GM18505 (cell line): Measurements from ENCODE around the gene ATP5PB.

ENCODE experiments used
- ATAC-seq: cut with Tn5 transposase; IDR thresholded peaks from one replicate; pipeline ENCODE4 v1.9.1; 2021; ENCODE audit not compliant: unreplicated experiment
- POLR2A ChIP-seq: IDR thresholded peaks from 4 replicates; pipeline ENCODE4 v1.6.1; 2011; ENCODE audit warnings: borderline replicate concordance; ENCODE audit not compliant: insufficient read depth, insufficient read length; ENCODE audit errors: extremely low read depth

Gene ATP5PB

GRCh38 chr1:111448918-111449702 lies at the start of gene ATP5PB, which contains the start of gene WDR77:
ATP5PB (plus strand) TSS chr1:111449464; CDS start chr1:111449542, 78 bp downstream.
WDR77 (minus strand) TSS chr1:111449256; CDS start chr1:111449169, 87 bp downstream.
- ATAC-seq = peak; percentile 94
- peak; percentile 70 for TF ChIP-seq POLR2A

DNA sequence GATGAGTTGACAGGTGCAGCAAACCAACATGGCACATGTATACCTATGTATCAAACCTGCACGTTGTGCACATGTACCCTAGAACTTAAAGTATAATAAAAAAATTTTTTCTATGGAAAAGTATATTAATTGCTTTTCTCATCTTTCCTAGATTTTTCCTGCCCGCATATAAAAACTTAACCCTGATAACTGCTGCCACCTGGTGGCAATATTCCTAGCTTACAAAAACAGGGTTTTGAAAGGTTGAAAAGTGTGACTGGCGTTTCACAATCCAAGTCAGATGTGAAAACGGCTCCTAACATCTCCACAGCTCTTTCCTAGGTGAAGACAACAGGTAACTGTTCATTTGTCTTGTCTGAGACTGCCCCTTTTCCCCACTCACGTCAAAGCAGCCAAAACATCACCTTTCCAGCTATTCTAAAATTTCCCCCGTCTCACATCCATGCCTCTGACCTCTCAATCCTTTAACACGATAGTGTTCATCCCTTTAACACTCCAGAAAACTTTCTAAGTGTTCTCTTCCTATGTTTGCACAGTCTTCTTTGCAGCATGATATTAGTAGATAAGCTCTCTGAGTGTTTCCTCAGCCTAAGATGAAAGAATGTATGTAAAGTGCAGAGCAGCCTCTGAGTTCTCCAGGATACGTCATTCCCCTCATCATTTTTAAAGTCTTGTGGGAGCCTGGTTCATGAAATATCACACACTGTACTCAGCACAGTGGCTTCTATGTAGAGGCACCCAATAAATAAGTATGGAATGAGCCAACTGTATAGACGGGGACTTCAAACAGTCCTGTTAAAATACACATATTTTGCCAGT lies 49.3 kb upstream of the ATP5PB start:
- ATAC-seq = no peak
- TF ChIP-seq POLR2A = no peak

DNA sequence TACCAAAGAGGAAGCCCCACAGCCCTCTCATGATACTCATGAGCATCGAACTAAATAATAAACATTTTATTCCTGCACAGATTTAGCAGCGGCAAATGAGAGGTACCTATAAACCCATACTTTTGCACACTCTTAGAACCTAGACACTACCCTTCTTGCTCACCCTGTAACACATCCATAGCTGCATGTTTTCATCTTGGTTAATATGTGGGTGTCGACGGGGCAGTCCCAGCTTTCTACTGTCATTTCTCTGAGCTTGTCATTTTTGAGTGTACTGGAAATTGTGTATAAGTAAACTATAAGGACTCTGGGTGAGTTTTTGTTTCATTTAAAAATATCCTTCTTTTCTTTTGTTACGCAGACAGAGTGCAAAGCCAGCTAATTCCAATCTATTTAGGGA lies 47.2 kb upstream of the ATP5PB start:
- ATAC-seq = no peak
- no peak for TF ChIP-seq POLR2A

- no peak for TF ChIP-seq POLR2A
- no peak for ATAC-seq
These were observed 44.7 kb upstream of the ATP5PB start for GRCh38 chr1:111404588-111404987.

- peak; percentile 79 for ATAC-seq
- TF ChIP-seq POLR2A = no peak
These were observed 42.9 kb upstream of the ATP5PB start for GRCh38 chr1:111406321-111406768.

DNA sequence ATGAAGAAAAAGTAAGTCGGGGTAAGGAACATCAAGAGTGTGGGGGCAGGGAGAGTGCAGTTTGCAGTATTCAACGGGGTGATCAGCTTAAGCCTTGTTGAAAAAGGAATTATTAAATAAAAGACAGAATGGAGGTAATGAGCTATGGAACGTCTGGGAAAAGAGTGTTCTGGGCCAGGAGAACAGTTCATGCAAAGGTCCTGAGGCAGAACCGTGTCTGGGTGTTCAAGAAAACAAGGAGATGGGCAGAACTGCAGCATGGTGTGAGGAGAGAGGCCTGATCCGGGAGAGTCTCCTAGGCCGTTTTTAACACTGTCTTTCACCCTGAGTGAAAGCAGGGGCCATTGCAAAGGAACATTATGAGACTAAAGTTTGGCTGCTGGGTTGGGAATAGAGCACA lies 42.0 kb upstream of the ATP5PB start:
- no peak for TF ChIP-seq POLR2A
- ATAC-seq = no peak

DNA sequence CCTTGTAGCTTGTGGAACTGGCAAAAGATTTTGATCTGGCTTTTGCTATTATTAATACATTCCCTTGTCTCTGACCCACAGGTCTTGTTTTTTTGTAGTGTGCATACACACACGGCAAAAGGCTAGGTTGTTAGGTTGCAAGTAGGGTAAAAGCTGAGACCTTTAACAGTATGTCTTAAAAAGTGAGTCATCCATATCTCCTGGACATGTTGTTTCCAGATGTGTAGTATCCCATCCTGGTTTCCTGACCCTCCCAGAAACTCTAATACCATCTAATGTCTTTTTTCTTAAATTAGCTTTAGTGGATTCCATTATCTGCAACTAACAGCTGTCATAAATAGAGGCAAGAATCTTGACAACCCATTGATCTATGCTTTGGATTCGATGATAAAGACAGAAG lies 36.4 kb upstream of the ATP5PB start:
- TF ChIP-seq POLR2A = no peak
- ATAC-seq = no peak

- TF ChIP-seq POLR2A = no peak
These were observed 34.5 kb upstream of the ATP5PB start for GRCh38 chr1:111414756-111415155.

DNA sequence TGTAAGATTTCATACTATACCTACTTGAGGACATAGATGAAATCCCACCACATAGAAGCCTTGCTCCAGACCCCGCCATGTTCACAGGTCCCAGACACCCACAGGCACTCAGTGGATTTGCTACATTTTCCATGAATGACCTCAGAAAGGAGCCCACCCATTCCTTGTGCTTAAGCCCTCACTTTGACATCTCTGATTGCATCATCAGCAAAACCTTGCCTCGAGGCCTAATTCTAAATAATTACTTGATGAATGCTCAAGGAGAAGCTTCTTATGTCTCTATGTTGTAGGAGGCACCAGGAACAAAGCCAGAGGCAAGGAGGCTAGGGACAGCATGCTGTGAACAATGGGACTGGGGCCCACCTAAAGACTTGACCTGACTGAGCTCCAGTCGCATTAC lies 33.8 kb upstream of the ATP5PB start:
- ATAC-seq = no peak
- no peak for TF ChIP-seq POLR2A

More at GRCh38 chr1:111414756-111415155, 34.5 kb upstream of the ATP5PB start:
- no peak for ATAC-seq

GRCh38 chr1:111417755-111418154 lies 31.5 kb upstream of the ATP5PB start:
- no peak for TF ChIP-seq POLR2A
- ATAC-seq = no peak

GRCh38 chr1:111419037-111419436 lies 30.2 kb upstream of the ATP5PB start:
- no peak for TF ChIP-seq POLR2A

DNA sequence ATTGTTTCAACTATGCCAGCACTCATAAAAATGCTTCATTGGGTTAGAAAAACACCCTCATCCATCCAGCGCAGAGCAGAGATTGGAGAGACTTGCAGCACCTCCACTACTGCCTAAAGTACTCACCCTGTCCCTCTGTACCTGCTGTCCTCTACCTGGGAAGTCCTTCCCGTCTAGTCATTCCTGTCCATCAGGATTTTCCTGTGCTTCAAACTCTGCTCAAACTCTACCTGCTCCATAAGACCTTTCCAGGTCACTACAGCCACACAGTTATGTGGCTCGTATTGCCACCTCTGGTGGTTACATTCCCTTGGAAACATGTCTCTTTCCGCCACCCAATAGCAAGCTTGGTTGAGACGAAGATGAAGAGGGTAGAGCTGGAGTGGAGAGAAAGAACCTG lies 28.9 kb upstream of the ATP5PB start:
- no peak for ATAC-seq
- TF ChIP-seq POLR2A = no peak

More at GRCh38 chr1:111419037-111419436, 30.2 kb upstream of the ATP5PB start:
- ATAC-seq = no peak

DNA sequence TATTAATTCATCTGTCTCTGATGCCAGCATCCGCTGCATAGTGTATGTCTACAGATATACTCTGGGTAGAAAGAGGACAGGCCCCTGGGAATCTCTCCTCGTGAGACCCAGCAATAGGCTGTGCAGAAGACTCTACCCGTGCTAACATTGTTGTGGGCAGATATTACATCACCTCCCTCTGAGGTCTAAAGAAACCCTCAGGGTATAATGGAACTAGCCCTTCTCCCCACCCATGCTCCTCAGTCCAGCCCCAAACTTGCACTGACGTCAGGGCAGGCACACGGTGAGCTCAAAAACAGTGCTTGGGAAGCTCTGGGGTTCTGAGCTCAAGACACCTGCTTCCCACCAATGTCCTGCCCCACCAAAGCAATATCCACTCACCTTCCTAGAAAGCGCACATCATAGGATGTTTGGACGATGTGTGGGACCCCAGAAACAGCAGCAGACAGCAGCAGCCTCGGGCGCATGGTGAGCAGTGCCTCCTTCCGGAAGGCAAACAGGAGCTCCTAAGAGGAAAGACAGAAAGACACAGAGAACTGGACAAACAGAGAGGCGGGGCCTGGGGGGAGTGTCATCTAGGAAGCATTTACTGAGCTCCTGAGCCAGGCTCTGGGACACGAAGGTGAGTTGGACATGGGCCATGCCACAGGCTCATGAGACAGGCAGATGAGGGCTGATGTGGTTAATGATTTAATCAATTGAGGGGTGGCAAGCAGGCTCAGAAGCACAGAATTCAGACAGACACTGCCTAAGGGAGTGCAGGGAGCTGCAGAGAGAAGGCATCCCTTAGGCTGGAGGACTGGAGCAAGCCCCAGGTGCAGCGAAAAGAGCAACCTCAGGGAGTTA lies 26.5 kb upstream of the ATP5PB start:
- ATAC-seq = no peak

More for the DNA sequence above, 26.5 kb upstream of the ATP5PB start:
- no peak for TF ChIP-seq POLR2A
